ENCODE measurements around the gene HSP90AB1.

- TF ChIP-seq, protein P1, sequence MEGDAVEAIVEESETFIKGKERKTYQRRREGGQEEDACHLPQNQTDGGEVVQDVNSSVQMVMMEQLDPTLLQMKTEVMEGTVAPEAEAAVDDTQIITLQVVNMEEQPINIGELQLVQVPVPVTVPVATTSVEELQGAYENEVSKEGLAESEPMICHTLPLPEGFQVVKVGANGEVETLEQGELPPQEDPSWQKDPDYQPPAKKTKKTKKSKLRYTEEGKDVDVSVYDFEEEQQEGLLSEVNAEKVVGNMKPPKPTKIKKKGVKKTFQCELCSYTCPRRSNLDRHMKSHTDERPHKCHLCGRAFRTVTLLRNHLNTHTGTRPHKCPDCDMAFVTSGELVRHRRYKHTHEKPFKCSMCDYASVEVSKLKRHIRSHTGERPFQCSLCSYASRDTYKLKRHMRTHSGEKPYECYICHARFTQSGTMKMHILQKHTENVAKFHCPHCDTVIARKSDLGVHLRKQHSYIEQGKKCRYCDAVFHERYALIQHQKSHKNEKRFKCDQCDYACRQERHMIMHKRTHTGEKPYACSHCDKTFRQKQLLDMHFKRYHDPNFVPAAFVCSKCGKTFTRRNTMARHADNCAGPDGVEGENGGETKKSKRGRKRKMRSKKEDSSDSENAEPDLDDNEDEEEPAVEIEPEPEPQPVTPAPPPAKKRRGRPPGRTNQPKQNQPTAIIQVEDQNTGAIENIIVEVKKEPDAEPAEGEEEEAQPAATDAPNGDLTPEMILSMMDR (IDR thresholded peaks at IDR 0.05) = no peak
- TF ChIP-seq POLR2AphosphoS5 (IDR thresholded peaks at IDR 0.05; ENCODE audit: insufficient read depth in 1 of 2, low read depth in 1 of 2) = no peak
Measured at GRCh38 chr6:44297063-44298038, 50.5 kb downstream of the HSP90AB1 start.
